SK-N-SH (cell line): Measurements from ENCODE around the gene CPEB4.

Experiments
- CTCF ChIP-seq: fragments of 200-600 bp; sonication (generic); IDR thresholded peaks from 2 replicates; pipeline ENCODE4 v1.6.1; 2017; ENCODE audit warnings: antibody characterized with exemption, mild to moderate bottlenecking, moderate library complexity
- ELF1 ChIP-seq: IDR thresholded peaks from 2 replicates; pipeline ENCODE4 v1.4.0; 2012
- EP300 ChIP-seq, 2 experiments: IDR thresholded peaks; 2 replicates each; pipeline versions ENCODE4 v1.4.0 to v1.6.1; 2012; ENCODE audit warnings: borderline replicate concordance in 1 of 2, low read depth in 1 of 2, low read length in 1 of 2
- EZH2phosphoT487 ChIP-seq: fragments of 200-600 bp; sonication (generic); IDR thresholded peaks from 2 replicates; pipeline ENCODE4 v1.6.1; 2017; ENCODE audit warnings: low read depth, mixed run types, mild to moderate bottlenecking, antibody characterized with exemption, moderate library complexity, borderline replicate concordance
- GABPA ChIP-seq: IDR thresholded peaks from 2 replicates; pipeline ENCODE4 v1.4.0; 2012; ENCODE audit warnings: low read depth, mild to moderate bottlenecking
- REST ChIP-seq: IDR thresholded peaks from 2 replicates; pipeline ENCODE4 v1.6.1; 2012; ENCODE audit warnings: mild to moderate bottlenecking, low read depth, low read length, moderate library complexity
- SIN3A ChIP-seq: IDR thresholded peaks from 2 replicates; pipeline ENCODE4 v1.6.1; 2012; ENCODE audit warnings: low read depth, mild to moderate bottlenecking, low read length, moderate library complexity, borderline replicate concordance
- USF1 ChIP-seq: IDR thresholded peaks from 2 replicates; pipeline ENCODE4 v1.4.0; 2012; ENCODE audit warnings: low read depth, borderline replicate concordance
- YY1 ChIP-seq: IDR thresholded peaks from 2 replicates; pipeline ENCODE4 v1.4.0; 2012; ENCODE audit warnings: low read depth, mild to moderate bottlenecking

GRCh38 chr5:173896631-173897030, 8.5 kb downstream of the CPEB4 start:
- no peak for TF ChIP-seq REST
- no peak for TF ChIP-seq CTCF
- TF ChIP-seq EP300 (IDR thresholded peaks at IDR 0.05; ENCODE audit: borderline replicate concordance in 1 of 2, low read depth in 1 of 2, low read length in 1 of 2): no peak
- TF ChIP-seq USF1: no peak
- no peak for TF ChIP-seq EZH2phosphoT487
- no peak for TF ChIP-seq GABPA
- no peak for TF ChIP-seq ELF1
- TF ChIP-seq YY1: no peak
- TF ChIP-seq SIN3A: no peak
